Lower lobe of right lung (tissue), 2 donors: ENCODE results near the gene PIK3AP1. TPM values are rescaled to one million over a fixed set of nuclear protein-coding genes. Genes with fewer than 3 reads are reported as not detected.
A peak's percentile ranks its signal among the peaks of the same experiment; 100 is the strongest.

Source experiments
- ATAC-seq, 2 donors: fragments of 200-7000 bp; cut with Tn5 transposase; one replicate each; pipeline ENCODE4 v1.9.1; 2020 to 2022; ENCODE audit warnings: mild to moderate bottlenecking in 2 of 2, moderate library complexity in 2 of 2
- DNase-seq: peaks from one replicate; pipeline ENCODE4 v3.0.0-alpha.2; 2020
- H3K27ac ChIP-seq: fragments of 200-600 bp; one replicate; pipeline ENCODE4 v1.8.0; 2022
- H3K27me3 ChIP-seq: fragments of 200-600 bp; one replicate; pipeline ENCODE4 v1.8.0; 2022; ENCODE audit warnings: low read depth
- H3K36me3 ChIP-seq: fragments of 200-600 bp; one replicate; pipeline ENCODE4 v1.8.0; 2022; ENCODE audit warnings: mild to moderate bottlenecking
- H3K4me1 ChIP-seq: fragments of 200-600 bp; one replicate; pipeline ENCODE4 v1.8.0; 2022
- H3K4me3 ChIP-seq: fragments of 200-600 bp; one replicate; pipeline ENCODE4 v1.8.0; 2022; ENCODE audit warnings: mild to moderate bottlenecking
- H3K9me3 ChIP-seq: fragments of 200-600 bp; one replicate; pipeline ENCODE4 v1.8.0; 2022
- intact Hi-C: fragments of 100-400 bp; cut with DNase I; formaldehyde crosslinking; loops from one replicate; pipeline ENCODE4 v1.11.0; 2022
- total RNA-seq: library from RNA; stranded (reverse); fragmentation: NEBNext Ultra II Directional; extraction: Animal tissue kit (Norgen Biotek cat#: 25700); gene quantifications from one replicate; pipeline ENCODE4 v1.2.1, GENCODE V29; 2021
- TF ChIP-seq, protein P1 (sequence below): fragments of 200-600 bp; IDR thresholded peaks from one replicate; pipeline ENCODE4 v1.8.0; 2022; ENCODE audit warnings: antibody characterized with exemption, mild to moderate bottlenecking
- donor health status: DM: no; HTN: yes; CAD: no; lungs with severe emphysema.

The PIK3AP1 gene
- total RNA-seq, 1 donor from 2014 or later: 71.6 TPM

GRCh38 chr10:96673318-96674099 is 46.8 kb downstream of the PIK3AP1 start:
- intact Hi-C loops: no loop called here
- Histone ChIP-seq H3K9me3 (no peaks in the 10 kb centered on the region), H3K4me1 (peaks cover 26% of the 10 kb centered on the region), H3K4me3 (peak overlapping the region; percentile 32), H3K36me3 (no peaks in the 10 kb centered on the region), H3K27ac (peak overlapping the region; percentile 79), H3K27me3 (no peaks in the 10 kb centered on the region)
- ATAC-seq (peak; percentile 82), DNase-seq (peak; percentile 77)
- TF ChIP-seq, protein P1, sequence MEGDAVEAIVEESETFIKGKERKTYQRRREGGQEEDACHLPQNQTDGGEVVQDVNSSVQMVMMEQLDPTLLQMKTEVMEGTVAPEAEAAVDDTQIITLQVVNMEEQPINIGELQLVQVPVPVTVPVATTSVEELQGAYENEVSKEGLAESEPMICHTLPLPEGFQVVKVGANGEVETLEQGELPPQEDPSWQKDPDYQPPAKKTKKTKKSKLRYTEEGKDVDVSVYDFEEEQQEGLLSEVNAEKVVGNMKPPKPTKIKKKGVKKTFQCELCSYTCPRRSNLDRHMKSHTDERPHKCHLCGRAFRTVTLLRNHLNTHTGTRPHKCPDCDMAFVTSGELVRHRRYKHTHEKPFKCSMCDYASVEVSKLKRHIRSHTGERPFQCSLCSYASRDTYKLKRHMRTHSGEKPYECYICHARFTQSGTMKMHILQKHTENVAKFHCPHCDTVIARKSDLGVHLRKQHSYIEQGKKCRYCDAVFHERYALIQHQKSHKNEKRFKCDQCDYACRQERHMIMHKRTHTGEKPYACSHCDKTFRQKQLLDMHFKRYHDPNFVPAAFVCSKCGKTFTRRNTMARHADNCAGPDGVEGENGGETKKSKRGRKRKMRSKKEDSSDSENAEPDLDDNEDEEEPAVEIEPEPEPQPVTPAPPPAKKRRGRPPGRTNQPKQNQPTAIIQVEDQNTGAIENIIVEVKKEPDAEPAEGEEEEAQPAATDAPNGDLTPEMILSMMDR: no peak

DNA sequence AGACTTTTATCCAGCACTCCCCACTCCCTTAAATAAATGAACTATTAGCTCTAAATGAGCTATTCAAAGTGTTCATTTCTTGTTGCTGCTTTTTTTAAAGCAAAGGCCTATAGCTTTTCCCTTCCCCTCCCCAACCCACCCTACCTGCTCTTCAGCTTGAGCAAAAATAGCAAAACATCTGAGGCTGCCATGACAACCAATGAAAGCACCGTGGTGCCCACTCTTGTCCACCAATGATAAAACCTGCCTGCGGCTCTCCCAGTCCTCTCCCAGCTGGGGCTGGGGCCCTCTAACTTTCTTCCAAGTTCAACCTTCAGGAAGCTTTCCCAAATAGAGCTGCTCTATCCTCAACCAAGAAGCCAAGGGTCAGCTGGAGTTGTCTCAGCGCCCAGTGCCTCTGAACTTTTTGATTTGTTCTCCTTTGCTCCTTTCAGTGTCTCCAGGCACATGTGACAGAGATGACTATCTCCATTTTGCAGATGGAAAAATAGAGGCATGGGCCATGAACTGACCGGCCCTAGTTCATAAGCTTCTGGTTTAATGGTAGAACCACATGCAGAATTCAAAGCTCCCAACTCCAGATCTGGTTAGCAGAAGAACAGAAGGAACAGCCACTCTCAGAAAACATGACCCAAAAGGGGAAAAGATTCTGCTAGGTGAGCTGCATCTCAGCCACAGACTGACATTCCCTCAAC is 47.7 kb downstream of the PIK3AP1 start:
- DNase-seq (no peak), ATAC-seq (no peak)
- peak overlapping the region; percentile 79 for H3K27ac ChIP-seq
- no peaks in the 10 kb centered on the region for H3K27me3 ChIP-seq
- no peaks in the 10 kb centered on the region for H3K36me3 ChIP-seq
- H3K4me3 ChIP-seq: no peak overlapping the region
- TF ChIP-seq, protein P1: no peak
- H3K4me1 ChIP-seq: peaks cover 26% of the 10 kb centered on the region
- intact Hi-C loops: no loop called here
- no peaks in the 10 kb centered on the region for H3K9me3 ChIP-seq

DNA sequence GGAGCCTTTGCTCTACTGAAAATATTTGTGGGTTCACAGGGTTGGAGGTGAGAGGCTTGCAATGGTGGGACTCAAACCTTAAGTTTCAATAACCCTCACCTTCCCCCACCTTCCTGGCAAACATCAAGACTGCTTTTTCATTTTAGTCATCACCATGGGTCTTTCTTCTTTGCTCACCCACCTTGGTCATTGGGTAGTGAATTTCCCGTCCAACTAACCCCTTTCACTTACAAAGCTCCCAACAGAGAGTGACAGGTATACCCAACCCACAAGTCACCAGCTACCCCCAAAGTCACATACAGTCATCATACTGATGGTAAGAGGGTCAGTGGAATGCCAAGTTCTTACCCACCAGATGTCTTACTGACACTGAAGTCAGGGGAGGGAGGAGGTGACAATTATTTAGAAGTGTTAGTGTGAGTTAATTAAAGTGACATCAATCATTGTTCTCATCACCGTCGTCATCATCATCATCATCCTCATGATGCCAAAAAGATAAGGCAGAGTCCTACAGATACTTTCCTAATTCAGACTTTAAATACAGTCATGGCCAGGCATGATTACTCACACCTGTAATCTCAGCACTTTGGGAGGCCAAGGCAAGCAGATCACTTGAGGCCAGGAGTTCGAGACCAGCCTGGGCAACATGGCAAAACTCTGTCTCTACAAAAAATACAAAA is 49.0 kb downstream of the PIK3AP1 start:
- DNase-seq (no peak), ATAC-seq (no peak)
- Histone ChIP-seq H3K9me3 (no peaks in the 10 kb centered on the region), H3K4me1 (peaks cover 26% of the 10 kb centered on the region), H3K27me3 (no peaks in the 10 kb centered on the region), H3K27ac (no peak overlapping the region), H3K4me3 (no peak overlapping the region), H3K36me3 (no peaks in the 10 kb centered on the region)
- intact Hi-C loops: no loop called here
- TF ChIP-seq, protein P1: no peak

- Histone ChIP-seq H3K4me1 (peaks cover 26% of the 10 kb centered on the region), H3K27me3 (no peaks in the 10 kb centered on the region), H3K36me3 (no peaks in the 10 kb centered on the region), H3K4me3 (no peak overlapping the region), H3K9me3 (no peaks in the 10 kb centered on the region), H3K27ac (no peak overlapping the region)
- DNase-seq: no peak
- intact Hi-C loops: no loop called here
- TF ChIP-seq, protein P1: no peak
- ATAC-seq: no peak
Measured at GRCh38 chr10:96670786-96671185, 49.5 kb downstream of the PIK3AP1 start.

DNA sequence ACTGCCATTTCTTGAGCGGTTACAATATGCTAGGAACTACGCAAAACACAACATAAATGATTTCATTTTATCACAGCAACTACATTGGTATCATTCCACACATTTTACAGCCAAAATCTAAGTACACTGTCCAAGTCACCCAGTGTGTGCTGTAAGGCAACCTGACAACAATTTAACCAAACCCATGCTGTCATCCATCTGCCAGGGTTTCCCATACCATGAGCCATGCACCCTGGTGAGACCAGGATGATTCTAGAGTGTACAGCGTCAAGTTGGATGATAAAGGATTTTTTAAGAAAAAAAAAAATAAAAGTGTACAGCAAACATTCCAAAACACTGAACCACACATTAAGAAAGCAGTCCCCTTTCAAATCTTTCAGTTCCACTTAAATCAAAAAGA is 52.9 kb downstream of the PIK3AP1 start:
- Histone ChIP-seq H3K4me1 (peaks cover 9% of the 10 kb centered on the region), H3K9me3 (no peaks in the 10 kb centered on the region), H3K36me3 (no peaks in the 10 kb centered on the region), H3K27me3 (no peaks in the 10 kb centered on the region), H3K4me3 (no peak overlapping the region), H3K27ac (no peak overlapping the region)
- no peak for ATAC-seq
- no peak for DNase-seq
- TF ChIP-seq, protein P1: no peak
- intact Hi-C loops: no loop called here
